Measurements from ENCODE around the gene MYO1D. TPM values are rescaled to one million over a fixed set of nuclear protein-coding genes. Genes with fewer than 3 reads are reported as not detected.

Gene MYO1D
- total RNA-seq, 2 experiments from 2014 or later: 2.2 to 2.3 TPM

- Mint-ChIP-seq H3K27ac (no peak overlapping the region), H3K4me3 (no peak overlapping the region), H3K9me3 (ENCODE audit: insufficient read depth) (no peaks in the 10 kb centered on the region), H3K4me1 (ENCODE audit: low read depth) (peaks cover 30% of the 10 kb centered on the region), H3K36me3 (ENCODE audit: low read depth) (peaks cover 2% of the 10 kb centered on the region), H3K27me3 (ENCODE audit: low read depth) (no peaks in the 10 kb centered on the region)
- no peak for DNase-seq
- POLR2A ChIA-PET: no interaction called here
- CTCF ChIA-PET: interaction anchor here (1.1 to 3.9 kb wide), 3 partner anchors 17 to 47 kb away, joined by 3 to 10 read pairs (median 3); no protein-coding TSS in a partner anchor
- ATAC-seq: no peak
Observed at GRCh38 chr17:32508926-32509325, 368.0 kb downstream of the MYO1D start.

DNA sequence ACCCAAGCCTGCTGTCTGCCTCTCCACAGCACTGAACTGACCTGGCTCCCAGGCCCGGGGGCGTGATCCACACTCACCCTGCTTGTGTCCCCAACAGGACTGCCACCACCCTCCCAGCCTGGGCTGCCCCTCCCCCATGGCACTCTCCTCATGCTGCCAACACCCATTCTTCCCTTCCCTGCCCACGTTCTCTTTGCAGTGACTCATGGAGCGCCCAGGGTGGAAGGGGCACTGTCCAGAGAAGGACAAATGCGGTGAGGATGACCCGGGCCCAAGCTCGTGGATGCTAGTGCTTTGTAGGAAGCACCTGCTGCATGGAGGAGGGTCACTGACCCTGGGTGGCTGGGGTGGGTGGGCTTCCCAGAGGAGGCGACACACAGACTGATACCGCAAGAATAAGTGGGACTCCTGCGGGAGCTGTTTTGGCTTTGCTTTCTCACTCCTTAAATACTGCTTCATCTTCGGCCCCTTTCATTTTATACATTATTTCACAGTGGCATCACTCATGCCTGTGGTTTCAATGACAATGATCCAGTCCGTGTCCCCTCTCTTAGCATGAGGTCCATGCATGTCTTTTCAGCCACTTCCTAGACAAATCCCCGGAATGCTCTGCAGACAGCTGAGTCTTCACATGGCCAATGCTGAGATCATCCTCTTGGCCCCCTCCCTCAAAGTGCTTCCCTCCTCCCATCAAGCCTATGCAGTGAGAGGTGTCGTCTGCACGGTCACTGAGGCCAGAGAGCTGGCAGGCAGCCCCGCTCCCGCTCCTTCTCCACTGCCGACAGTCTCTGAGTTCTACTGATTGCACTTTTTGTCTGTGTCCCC is 372.5 kb downstream of the MYO1D start:
- H3K4me1 Mint-ChIP-seq (ENCODE audit: low read depth): peaks cover 39% of the 10 kb centered on the region
- H3K27me3 Mint-ChIP-seq (ENCODE audit: low read depth): no peaks in the 10 kb centered on the region
- no peak for ATAC-seq
- peak overlapping the region; percentile 69 for H3K4me3 Mint-ChIP-seq
- peak overlapping the region; percentile 100 for H3K27ac Mint-ChIP-seq
- H3K9me3 Mint-ChIP-seq (ENCODE audit: insufficient read depth): no peaks in the 10 kb centered on the region
- ChIA-PET CTCF (interaction anchor here (0.9 to 2.5 kb wide), 4 partner anchors 13 to 43 kb away, joined by 3 to 8 read pairs (median 6); no protein-coding TSS in a partner anchor), POLR2A (interaction anchor here (1.2 to 4.3 kb wide), 4 partner anchors 8 to 29 kb away, joined by 3 to 22 read pairs (median 5); no protein-coding TSS in a partner anchor)
- H3K36me3 Mint-ChIP-seq (ENCODE audit: low read depth): peaks cover 2% of the 10 kb centered on the region
- DNase-seq: no peak

DNA sequence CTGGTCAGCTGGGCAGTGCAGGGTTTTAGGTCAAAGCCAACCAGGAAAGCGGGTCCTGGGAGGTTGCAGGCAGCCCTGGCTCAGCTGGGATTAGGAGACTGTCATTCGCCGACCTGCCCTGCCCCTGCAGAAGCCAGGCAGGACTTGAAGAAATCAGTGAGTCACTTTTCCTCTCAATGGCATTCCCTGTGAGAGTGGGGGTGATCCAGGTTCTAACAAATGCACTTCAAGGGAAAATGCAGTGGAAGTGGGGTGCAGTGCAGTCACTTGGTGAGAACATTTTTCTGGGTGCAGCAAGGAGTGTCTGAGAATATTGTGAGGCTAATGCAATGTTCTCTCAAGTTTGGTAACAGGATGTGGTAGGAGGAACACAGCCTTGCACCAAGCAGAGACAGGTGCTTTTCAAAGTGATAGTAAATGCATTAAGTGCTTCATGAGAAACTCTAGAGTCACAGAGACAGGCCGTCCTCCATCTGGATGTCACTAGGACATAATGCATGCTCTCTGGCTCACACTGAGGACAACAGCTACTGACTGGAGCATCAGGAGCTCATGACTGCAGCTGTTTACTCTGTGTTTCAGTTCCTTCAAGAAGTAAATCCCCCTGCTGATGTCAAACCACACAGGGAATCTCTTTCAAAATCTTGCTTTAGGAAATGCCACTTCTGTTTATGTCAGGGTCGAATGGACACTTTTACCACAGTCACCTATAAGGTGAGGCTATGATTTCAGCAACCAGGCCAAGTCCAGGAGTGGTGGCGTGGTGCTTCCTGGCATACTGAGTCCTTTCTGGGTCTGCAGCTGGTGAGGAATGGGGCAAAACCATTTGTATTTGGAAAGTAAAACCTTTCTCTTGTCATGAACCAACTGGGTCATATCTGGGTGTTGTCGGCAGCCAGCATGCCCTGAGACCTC is 373.4 kb downstream of the MYO1D start:
- CTCF ChIA-PET: interaction anchor here (2.1 to 2.5 kb wide), 2 partner anchors 12 to 20 kb away, joined by 7 to 8 read pairs; no protein-coding TSS in a partner anchor

GRCh38 chr17:32502710-32503109 is 374.2 kb downstream of the MYO1D start:
- ChIA-PET CTCF (interaction anchor here (2.1 to 2.5 kb wide), 2 partner anchors 11 to 19 kb away, joined by 7 to 8 read pairs; no protein-coding TSS in a partner anchor), POLR2A (interaction anchor here (1.0 to 4.3 kb wide), 4 partner anchors 10 to 15 kb away, joined by 4 to 22 read pairs (median 5); no protein-coding TSS in a partner anchor)
- no peak for ATAC-seq
- H3K4me1 Mint-ChIP-seq (ENCODE audit: low read depth): peaks cover 39% of the 10 kb centered on the region
- no peaks in the 10 kb centered on the region for H3K9me3 Mint-ChIP-seq (ENCODE audit: insufficient read depth)
- H3K27ac Mint-ChIP-seq: peak overlapping the region; percentile 100
- no peaks in the 10 kb centered on the region for H3K27me3 Mint-ChIP-seq (ENCODE audit: low read depth)
- DNase-seq: no peak
- peaks cover 2% of the 10 kb centered on the region for H3K36me3 Mint-ChIP-seq (ENCODE audit: low read depth)
- peak overlapping the region; percentile 69 for H3K4me3 Mint-ChIP-seq

More for the DNA sequence above, 373.4 kb downstream of the MYO1D start:
- H3K4me1 Mint-ChIP-seq (ENCODE audit: low read depth): peaks cover 39% of the 10 kb centered on the region
- H3K27me3 Mint-ChIP-seq (ENCODE audit: low read depth): no peaks in the 10 kb centered on the region
- H3K9me3 Mint-ChIP-seq (ENCODE audit: insufficient read depth): no peaks in the 10 kb centered on the region
- POLR2A ChIA-PET: interaction anchor here (0.9 to 4.3 kb wide), 6 partner anchors 9 to 30 kb away, joined by 3 to 22 read pairs (median 4); no protein-coding TSS in a partner anchor
- DNase-seq: peak; percentile 76
- peak; percentile 96 for ATAC-seq
- peak overlapping the region; percentile 69 for H3K4me3 Mint-ChIP-seq
- peaks cover 2% of the 10 kb centered on the region for H3K36me3 Mint-ChIP-seq (ENCODE audit: low read depth)
- H3K27ac Mint-ChIP-seq: peak overlapping the region; percentile 100

GRCh38 chr17:32502013-32502412 is 374.9 kb downstream of the MYO1D start:
- ATAC-seq (no peak), DNase-seq (no peak)
- peak overlapping the region; percentile 73 for H3K27ac Mint-ChIP-seq
- H3K9me3 Mint-ChIP-seq (ENCODE audit: insufficient read depth): no peaks in the 10 kb centered on the region
- ChIA-PET POLR2A (no interaction called here), CTCF (interaction anchor here (2.5 kb wide), 1 partner anchor 11 kb away, joined by 7 read pairs; no protein-coding TSS in a partner anchor)
- H3K27me3 Mint-ChIP-seq (ENCODE audit: low read depth): no peaks in the 10 kb centered on the region
- H3K36me3 Mint-ChIP-seq (ENCODE audit: low read depth): no peaks in the 10 kb centered on the region
- peaks cover 39% of the 10 kb centered on the region for H3K4me1 Mint-ChIP-seq (ENCODE audit: low read depth)
- no peak overlapping the region for H3K4me3 Mint-ChIP-seq

DNA sequence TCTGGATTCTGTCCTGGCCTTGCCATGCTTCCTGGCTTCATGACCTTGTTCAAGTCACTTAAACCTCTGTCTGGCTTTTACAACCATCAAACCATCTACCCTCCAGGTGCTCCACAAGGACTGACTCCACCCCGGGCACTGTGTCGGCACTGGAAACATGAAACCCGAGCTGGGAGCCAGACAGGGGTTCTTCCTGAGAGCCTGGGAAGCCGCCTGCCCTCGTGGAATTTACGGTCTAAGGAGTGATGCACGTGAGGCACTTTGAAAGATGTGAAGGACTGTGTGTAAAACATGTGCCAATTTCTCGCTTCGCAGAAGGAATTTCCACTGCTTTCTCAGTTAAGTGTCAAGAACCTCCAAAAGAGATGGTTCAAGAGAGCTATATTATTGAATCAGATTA is 378.5 kb downstream of the MYO1D start:
- Mint-ChIP-seq H3K27ac (no peak overlapping the region), H3K36me3 (ENCODE audit: low read depth) (no peaks in the 10 kb centered on the region), H3K9me3 (ENCODE audit: insufficient read depth) (no peaks in the 10 kb centered on the region), H3K27me3 (ENCODE audit: low read depth) (no peaks in the 10 kb centered on the region), H3K4me3 (no peak overlapping the region), H3K4me1 (ENCODE audit: low read depth) (peaks cover 35% of the 10 kb centered on the region)
- DNase-seq (no peak), ATAC-seq (no peak)
- ChIA-PET CTCF (interaction anchor here (1.4 to 1.5 kb wide), 2 partner anchors 11 to 53 kb away, joined by 4 to 6 read pairs; partner anchors contain the start of gene CDK5R1), POLR2A (interaction anchor here (1.6 to 1.9 kb wide), 2 partner anchors 11 to 26 kb away, joined by 3 to 7 read pairs; partner anchors contain the start of gene CDK5R1)

- H3K27ac Mint-ChIP-seq: no peak overlapping the region
- no peak overlapping the region for H3K4me3 Mint-ChIP-seq
- H3K36me3 Mint-ChIP-seq (ENCODE audit: low read depth): no peaks in the 10 kb centered on the region
- H3K4me1 Mint-ChIP-seq (ENCODE audit: low read depth): peaks cover 35% of the 10 kb centered on the region
- DNase-seq (no peak), ATAC-seq (no peak)
- POLR2A ChIA-PET: interaction anchor here (1.6 kb wide), 1 partner anchor 27 kb away, joined by 3 read pairs; no protein-coding TSS in a partner anchor
- CTCF ChIA-PET: interaction anchor here (1.4 to 1.5 kb wide), 2 partner anchors 10 to 54 kb away, joined by 4 to 6 read pairs; partner anchors contain the start of gene CDK5R1
- H3K27me3 Mint-ChIP-seq (ENCODE audit: low read depth): no peaks in the 10 kb centered on the region
- no peaks in the 10 kb centered on the region for H3K9me3 Mint-ChIP-seq (ENCODE audit: insufficient read depth)
Observed at GRCh38 chr17:32497431-32498205, 379.3 kb downstream of the MYO1D start.

DNA sequence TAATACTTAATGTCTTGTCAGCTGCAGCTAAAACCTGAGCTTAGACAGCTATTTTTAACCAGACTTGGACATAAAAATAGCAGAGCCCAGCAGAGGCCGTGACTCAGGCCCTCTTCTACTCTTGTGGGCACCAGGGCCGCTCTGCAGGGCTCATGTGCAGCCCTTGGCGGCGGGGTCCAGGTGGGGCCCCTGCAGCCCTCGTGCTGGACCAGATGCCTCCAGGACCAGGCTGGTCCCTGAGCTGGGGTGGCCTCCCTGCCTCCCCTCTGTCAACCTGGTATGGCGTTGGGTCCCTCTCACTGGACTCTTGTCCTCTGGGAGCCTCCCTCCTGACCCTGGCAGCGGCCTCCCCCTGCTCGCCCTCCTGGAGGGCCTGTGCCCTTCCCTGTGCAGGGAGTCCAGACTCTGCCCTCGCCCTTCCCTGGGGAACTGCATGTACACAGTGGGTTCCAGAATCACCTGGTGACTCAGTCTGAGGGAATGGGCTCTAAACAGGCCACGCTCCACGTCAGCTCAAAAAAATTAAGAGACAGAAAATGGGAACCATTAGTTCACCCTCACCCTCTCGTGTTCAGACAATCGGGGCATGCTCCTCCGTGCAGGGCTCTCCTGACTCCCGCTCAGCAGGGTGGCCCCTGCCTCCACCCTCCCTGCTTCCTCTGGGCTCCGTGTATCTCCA is 380.4 kb downstream of the MYO1D start:
- Mint-ChIP-seq H3K36me3 (ENCODE audit: low read depth) (no peaks in the 10 kb centered on the region), H3K9me3 (ENCODE audit: insufficient read depth) (no peaks in the 10 kb centered on the region), H3K4me3 (no peak overlapping the region), H3K27me3 (ENCODE audit: low read depth) (no peaks in the 10 kb centered on the region), H3K4me1 (ENCODE audit: low read depth) (peaks cover 35% of the 10 kb centered on the region), H3K27ac (peak overlapping the region; percentile 43)
- POLR2A ChIA-PET: interaction anchor here (0.6 to 1.1 kb wide), 2 partner anchors 19 to 87 kb away, joined by 4 read pairs; no protein-coding TSS in a partner anchor
- ATAC-seq (no peak), DNase-seq (no peak)
- CTCF ChIA-PET: interaction anchor here (2.0 to 2.1 kb wide), 2 partner anchors 28 to 34 kb away, joined by 6 to 8 read pairs; no protein-coding TSS in a partner anchor

GRCh38 chr17:32495359-32496231 is 381.3 kb downstream of the MYO1D start:
- H3K4me1 Mint-ChIP-seq (ENCODE audit: low read depth): peaks cover 41% of the 10 kb centered on the region
- H3K27me3 Mint-ChIP-seq (ENCODE audit: low read depth): no peaks in the 10 kb centered on the region
- ChIA-PET CTCF (interaction anchor here (1.0 to 2.1 kb wide), 3 partner anchors 29 to 113 kb away, joined by 4 to 8 read pairs (median 6); no protein-coding TSS in a partner anchor), POLR2A (interaction anchor here (0.6 to 1.1 kb wide), 4 partner anchors 20 to 88 kb away, joined by 3 to 4 read pairs (median 4); no protein-coding TSS in a partner anchor)
- no peak for DNase-seq
- peak; percentile 30 for ATAC-seq
- no peak overlapping the region for H3K27ac Mint-ChIP-seq
- H3K4me3 Mint-ChIP-seq: no peak overlapping the region
- no peaks in the 10 kb centered on the region for H3K9me3 Mint-ChIP-seq (ENCODE audit: insufficient read depth)
- H3K36me3 Mint-ChIP-seq (ENCODE audit: low read depth): no peaks in the 10 kb centered on the region

Data from activated CD8-positive, alpha-beta T cell treated with anti-CD3 and anti-CD28 coated beads, Interleukin-2, amount 10 ng/mL, durations not matched to agents 7 days and 5 days (primary cell).